NCI-H1930 (cell line): ENCODE results near the gene ARL10.
"Not testable (repeated sequence)": the region's sequence is repeated elsewhere in the genome, so short reads cannot be mapped to it uniquely, and the experiment has no call there.

Source experiments
- DNase-seq, 2 experiments: peaks; one replicate each; lab custom pipeline; 2025; lab: John Stamatoyannopoulos, UW

The ARL10 gene

GRCh38 chr5:176389135-176390123, 24.1 kb downstream of the ARL10 start:
- no peak for DNase-seq

- DNase-seq = no peak
These were observed 26.2 kb downstream of the ARL10 start for GRCh38 chr5:176391479-176391878.

GRCh38 chr5:176391999-176392398, 26.7 kb downstream of the ARL10 start:
- DNase-seq = no peak

- no peak for DNase-seq
These were observed 27.2 kb downstream of the ARL10 start for GRCh38 chr5:176392526-176392925.

- no peak for DNase-seq
These were observed 28.8 kb downstream of the ARL10 start for GRCh38 chr5:176394096-176394495.

GRCh38 chr5:176394881-176395675, 29.8 kb downstream of the ARL10 start:
- no peak for DNase-seq

GRCh38 chr5:176396330-176396729, 31.0 kb downstream of the ARL10 start:
- DNase-seq = no peak

GRCh38 chr5:176397736-176398420, 32.6 kb downstream of the ARL10 start:
- no peak for DNase-seq

GRCh38 chr5:176400382-176401156, 35.3 kb downstream of the ARL10 start:
- no peak for DNase-seq

GRCh38 chr5:176401281-176402205, 36.3 kb downstream of the ARL10 start:
- DNase-seq = no peak

GRCh38 chr5:176405656-176406435, 40.6 kb downstream of the ARL10 start:
- no peak for DNase-seq

- DNase-seq = no peak
These were observed 41.3 kb downstream of the ARL10 start for GRCh38 chr5:176406436-176407052.

GRCh38 chr5:176407456-176408251, 42.4 kb downstream of the ARL10 start:
- DNase-seq = no peak

- DNase-seq = not testable (repeated sequence)
These were observed 42.9 kb downstream of the ARL10 start for GRCh38 chr5:176408252-176408573.

GRCh38 chr5:176408590-176408989, 43.3 kb downstream of the ARL10 start:
- no peak for DNase-seq

- DNase-seq = no peak
These were observed 44.5 kb downstream of the ARL10 start for GRCh38 chr5:176409765-176410164.

- DNase-seq = no peak
These were observed 45.3 kb downstream of the ARL10 start for GRCh38 chr5:176410486-176411180.
